A549 (cell line): ENCODE data around the gene ZBTB16. TPM values are rescaled to one million over a fixed set of nuclear protein-coding genes. Genes with fewer than 3 reads are reported as not detected.

Source experiments
- ATAC-seq, 2 experiments: fragments of 200-7000 bp in 1 of 2; fragments of >200 bp in 1 of 2; cut with Nextera tagmentation in 1 of 2; cut with Tn5 transposase in 1 of 2; 3 replicates each; pipeline versions ENCODE4 v1.8.0 to v1.9.1; 2018 to 2020; ENCODE audit warnings: mild to moderate bottlenecking in 1 of 2, moderate library complexity in 1 of 2
- CTCF ChIA-PET: fragments of 300-600 bp; sonication (Branson Sonifier 250); formaldehyde crosslinking; extraction: SDS; loops from one replicate; lab custom pipeline; 2021; ENCODE audit warnings: antibody characterized with exemption, inconsistent platforms; lab: Yijun Ruan, JAX
- POLR2A ChIA-PET: fragments of 350-600 bp; formaldehyde crosslinking; extraction: SDS; loops from one replicate; lab custom pipeline; 2021; ENCODE audit warnings: antibody characterized with exemption, inconsistent platforms; lab: Yijun Ruan, JAX
- DNase-seq, 2 experiments: peaks; one replicate each; pipeline versions ENCODE4 v3.0.0 to v3.0.0-alpha.2; 2011 to 2016; ENCODE audit warnings: low read depth in 1 of 2, low spot score in 1 of 2
- FAIRE-seq: peaks from 2 replicates; lab custom pipeline; 2011; peaks lifted over from hg19 to GRCh38; lab: Jason Lieb, UNC
- H3K27ac ChIP-seq, 2 experiments: fragments of >200 bp; sonication (Bioruptor Twin); formaldehyde crosslinking; 3 replicates each; pipeline ENCODE4 v1.5.1; 2016 to 2017
- H3K4me1 ChIP-seq: fragments of >200 bp; sonication (Bioruptor Twin); formaldehyde crosslinking; 3 replicates; pipeline ENCODE4 v1.6.1; 2016
- H3K4me2 ChIP-seq: fragments of >200 bp; sonication (Bioruptor Twin); formaldehyde crosslinking; 3 replicates; pipeline ENCODE4 v1.6.1; 2016
- H3K4me3 ChIP-seq: fragments of >200 bp; sonication (Bioruptor Twin); formaldehyde crosslinking; 3 replicates; pipeline ENCODE4 v1.5.1; 2016
- H3K9me3 ChIP-seq: fragments of >200 bp; sonication (Bioruptor Twin); formaldehyde crosslinking; 3 replicates; pipeline ENCODE4 v1.6.1; 2016
- CBX2 ChIP-seq: fragments of 200-600 bp; sonication (generic); IDR thresholded peaks from 2 replicates; pipeline ENCODE4 v1.6.1; 2016; ENCODE audit warnings: low read depth, mild to moderate bottlenecking, borderline replicate concordance
- CHD2 ChIP-seq: fragments of 150-350 bp; IDR thresholded peaks from 2 replicates; pipeline ENCODE4 v1.6.1; 2014; ENCODE audit warnings: low read length; ENCODE audit not compliant: partially characterized antibody
- EHMT2 ChIP-seq: fragments of 200-600 bp; sonication (generic); IDR thresholded peaks from 2 replicates; pipeline ENCODE4 v1.6.1; 2016; ENCODE audit warnings: antibody characterized with exemption, low read depth, mild to moderate bottlenecking, moderate library complexity
- ESRRA ChIP-seq: fragments of 150-350 bp; IDR thresholded peaks from 2 replicates; pipeline ENCODE4 v1.6.1; 2014; ENCODE audit warnings: mild to moderate bottlenecking, low read length, borderline replicate concordance
- FOSL2 ChIP-seq, 2 experiments: fragments of 450-650 bp in 1 of 2; fragments of >200 bp in 1 of 2; sonication (Bioruptor Twin) in 1 of 2; formaldehyde crosslinking; IDR thresholded peaks; 2 replicates each; pipeline versions ENCODE4 v1.5.0 to v1.6.1; 2016 to 2020; ENCODE audit warnings: mild to moderate bottlenecking in 1 of 2, moderate library complexity in 1 of 2
- GATA3 ChIP-seq: IDR thresholded peaks from 2 replicates; pipeline ENCODE4 v1.6.1; 2012; ENCODE audit warnings: borderline replicate concordance
- HDAC2 ChIP-seq: fragments of 200-600 bp; sonication (generic); IDR thresholded peaks from 2 replicates; pipeline ENCODE4 v1.6.1; 2016
- HEYL ChIP-seq: fragments of 250-450 bp; sonication (Bioruptor Pico); IDR thresholded peaks from 2 replicates; pipeline ENCODE4 v1.8.0; 2021; ENCODE audit warnings: mild to moderate bottlenecking, moderate library complexity
- HOXB13 ChIP-seq: fragments of 250-450 bp; sonication (Bioruptor Pico); IDR thresholded peaks from 2 replicates; pipeline ENCODE4 v1.5.0; 2020; ENCODE audit warnings: low read depth, mild to moderate bottlenecking, moderate library complexity
- JUN ChIP-seq, 2 experiments: fragments of >200 bp; sonication (Bioruptor Twin); formaldehyde crosslinking; IDR thresholded peaks; 2 replicates in 1 of 2; 3 replicates in 1 of 2; pipeline ENCODE4 v1.6.1; 2016 to 2017
- MAZ ChIP-seq: fragments of 150-350 bp; IDR thresholded peaks from 2 replicates; pipeline ENCODE4 v1.6.1; 2014; ENCODE audit warnings: antibody characterized with exemption, low read depth, low read length, borderline replicate concordance
- POLR2A ChIP-seq: IDR thresholded peaks from 2 replicates; pipeline ENCODE4 v1.6.1; 2012; ENCODE audit warnings: mild to moderate bottlenecking, low read length
- POLR2AphosphoS2 ChIP-seq: conservative IDR thresholded peaks from 2 replicates; pipeline ENCODE4 v1.6.1; 2012; ENCODE audit warnings: low read length, improper control_type of control experiment, inconsistent platforms
- RCOR1 ChIP-seq: fragments of 150-350 bp; IDR thresholded peaks from 2 replicates; pipeline ENCODE4 v1.6.1; 2014; ENCODE audit warnings: antibody characterized with exemption, low read length, low read depth
- SMC3 ChIP-seq: fragments of >200 bp; sonication (Bioruptor Twin); formaldehyde crosslinking; IDR thresholded peaks from 3 replicates; pipeline ENCODE4 v1.6.1; 2018; ENCODE audit warnings: inconsistent platforms
- SREBF2 ChIP-seq: fragments of 450-650 bp; IDR thresholded peaks from 2 replicates; pipeline ENCODE4 v1.6.1; 2014; ENCODE audit warnings: mild to moderate bottlenecking, moderate library complexity
- TFCP2L1 ChIP-seq: fragments of 250-450 bp; sonication (Bioruptor Pico); IDR thresholded peaks from 2 replicates; pipeline ENCODE4 v1.5.0; 2021; ENCODE audit warnings: mild to moderate bottlenecking
- ZSCAN20 ChIP-seq: fragments of 250-450 bp; sonication (Bioruptor Pico); IDR thresholded peaks from 2 replicates; pipeline ENCODE4 v1.8.0; 2022; ENCODE audit warnings: mild to moderate bottlenecking, moderate library complexity
- WGBS: methylation state at CpG from one replicate; pipeline ENCODE4 v1.1.6; 2017; ENCODE audit errors: missing lambda C conversion rate; 5-methylcytosine and 5-hydroxymethylcytosine counted together
- polyA plus RNA-seq, 4 experiments: library from polyadenylated mRNA; depleted of rRNA in 3 of 4; stranded (reverse); fragments of >200 nt; fragmentation: RNase III in 1 of 4; extraction: RNeasy Plus Mini Kit Qiagen cat#74134 plus additional on column Dnase treatment in 1 of 4; gene quantifications; 2 replicates in 3 of 4; 3 replicates in 1 of 4; pipeline ENCODE4 v1.2.3, GENCODE V29; 2011 to 2017
- TF ChIP-seq, protein P1 (sequence below): IDR thresholded peaks from 2 replicates; pipeline ENCODE4 v1.6.1; 2012
- TF ChIP-seq, protein P2 (sequence below): fragments of 450-650 bp; IDR thresholded peaks from 2 replicates; pipeline ENCODE4 v1.6.1; 2014; ENCODE audit warnings: antibody characterized with exemption
- TF ChIP-seq, protein P3 (sequence below): IDR thresholded peaks from 2 replicates; pipeline ENCODE4 v1.6.1; 2012
- TF ChIP-seq, protein P4 (sequence below): fragments of >200 bp; sonication (Bioruptor Twin); formaldehyde crosslinking; IDR thresholded peaks from 3 replicates; pipeline ENCODE4 v1.6.1; 2016

Gene ZBTB16
- polyA plus RNA-seq, 2 of the 4 experiments (the other 2 are of a cell fraction): not detected

GRCh38 chr11:114207096-114207495, 147.6 kb downstream of the ZBTB16 start:
- H3K4me2 ChIP-seq: no peak overlapping the region
- CTCF ChIA-PET: interaction anchor here (1.0 to 1.7 kb wide), 2 partner anchors 11 to 54 kb away, joined by 4 to 7 read pairs; no protein-coding TSS in a partner anchor
- no peak overlapping the region for H3K27ac ChIP-seq
- WGBS: 51% methylated on average over 4 of the region's 4 CpGs
- DNase-seq (no peak), ATAC-seq (no peak), FAIRE-seq (no peak)
- TF ChIP-seq MAZ: no peak
- TF ChIP-seq HDAC2: no peak
- TF ChIP-seq HOXB13 (CRISPR knock-in tag): no peak
- no peak for TF ChIP-seq RCOR1
- H3K4me1 ChIP-seq: no peaks in the 10 kb centered on the region
- no peak overlapping the region for H3K4me3 ChIP-seq
- H3K9me3 ChIP-seq: no peaks in the 10 kb centered on the region
- POLR2A ChIA-PET: no interaction called here

DNA sequence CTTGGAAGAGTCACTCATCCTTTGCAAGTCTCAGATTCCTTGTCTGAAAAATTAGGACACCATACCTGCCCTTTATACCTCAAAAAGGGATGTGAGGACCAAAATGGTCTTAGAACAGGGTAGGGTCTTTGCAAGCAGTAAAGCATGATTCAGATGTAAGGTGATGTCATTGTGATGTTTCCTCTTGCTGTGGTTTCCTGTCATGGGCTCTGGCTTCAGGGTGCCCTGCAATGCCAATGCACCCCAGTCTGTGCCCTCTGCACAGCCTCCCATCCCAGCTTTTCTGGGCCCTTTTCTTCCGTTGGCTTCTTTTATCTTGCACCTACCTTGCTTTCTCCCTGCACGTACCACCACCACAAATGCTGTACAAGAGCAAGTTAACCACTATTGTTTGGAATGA, 148.9 kb downstream of the ZBTB16 start:
- ChIA-PET POLR2A (no interaction called here), CTCF (no interaction called here)
- Histone ChIP-seq H3K4me1 (no peaks in the 10 kb centered on the region), H3K27ac (no peak overlapping the region), H3K4me3 (no peak overlapping the region), H3K9me3 (no peaks in the 10 kb centered on the region), H3K4me2 (no peak overlapping the region)
- TF ChIP-seq MAZ: no peak
- TF ChIP-seq, protein P1, sequence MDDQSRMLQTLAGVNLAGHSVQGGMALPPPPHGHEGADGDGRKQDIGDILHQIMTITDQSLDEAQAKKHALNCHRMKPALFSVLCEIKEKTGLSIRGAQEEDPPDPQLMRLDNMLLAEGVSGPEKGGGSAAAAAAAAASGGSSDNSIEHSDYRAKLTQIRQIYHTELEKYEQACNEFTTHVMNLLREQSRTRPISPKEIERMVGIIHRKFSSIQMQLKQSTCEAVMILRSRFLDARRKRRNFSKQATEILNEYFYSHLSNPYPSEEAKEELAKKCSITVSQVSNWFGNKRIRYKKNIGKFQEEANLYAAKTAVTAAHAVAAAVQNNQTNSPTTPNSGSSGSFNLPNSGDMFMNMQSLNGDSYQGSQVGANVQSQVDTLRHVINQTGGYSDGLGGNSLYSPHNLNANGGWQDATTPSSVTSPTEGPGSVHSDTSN: no peak
- TF ChIP-seq, protein P2, sequence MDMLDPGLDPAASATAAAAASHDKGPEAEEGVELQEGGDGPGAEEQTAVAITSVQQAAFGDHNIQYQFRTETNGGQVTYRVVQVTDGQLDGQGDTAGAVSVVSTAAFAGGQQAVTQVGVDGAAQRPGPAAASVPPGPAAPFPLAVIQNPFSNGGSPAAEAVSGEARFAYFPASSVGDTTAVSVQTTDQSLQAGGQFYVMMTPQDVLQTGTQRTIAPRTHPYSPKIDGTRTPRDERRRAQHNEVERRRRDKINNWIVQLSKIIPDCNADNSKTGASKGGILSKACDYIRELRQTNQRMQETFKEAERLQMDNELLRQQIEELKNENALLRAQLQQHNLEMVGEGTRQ: no peak
- TF ChIP-seq, protein P3, sequence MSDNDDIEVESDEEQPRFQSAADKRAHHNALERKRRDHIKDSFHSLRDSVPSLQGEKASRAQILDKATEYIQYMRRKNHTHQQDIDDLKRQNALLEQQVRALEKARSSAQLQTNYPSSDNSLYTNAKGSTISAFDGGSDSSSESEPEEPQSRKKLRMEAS: no peak
- no peak for TF ChIP-seq SMC3
- TF ChIP-seq ZSCAN20 (CRISPR knock-in tag): no peak
- no peak for TF ChIP-seq JUN (IDR thresholded peaks at IDR 0.05)
- TF ChIP-seq SREBF2: no peak
- TF ChIP-seq POLR2A: no peak
- TF ChIP-seq POLR2AphosphoS2: no peak
- no peak for TF ChIP-seq FOSL2 (IDR thresholded peaks at IDR 0.05)
- no peak for TF ChIP-seq FOSL2 (CRISPR knock-in tag; IDR thresholded peaks at IDR 0.05)
- TF ChIP-seq, protein P4, sequence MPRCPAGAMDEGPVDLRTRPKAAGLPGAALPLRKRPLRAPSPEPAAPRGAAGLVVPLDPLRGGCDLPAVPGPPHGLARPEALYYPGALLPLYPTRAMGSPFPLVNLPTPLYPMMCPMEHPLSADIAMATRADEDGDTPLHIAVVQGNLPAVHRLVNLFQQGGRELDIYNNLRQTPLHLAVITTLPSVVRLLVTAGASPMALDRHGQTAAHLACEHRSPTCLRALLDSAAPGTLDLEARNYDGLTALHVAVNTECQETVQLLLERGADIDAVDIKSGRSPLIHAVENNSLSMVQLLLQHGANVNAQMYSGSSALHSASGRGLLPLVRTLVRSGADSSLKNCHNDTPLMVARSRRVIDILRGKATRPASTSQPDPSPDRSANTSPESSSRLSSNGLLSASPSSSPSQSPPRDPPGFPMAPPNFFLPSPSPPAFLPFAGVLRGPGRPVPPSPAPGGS: no peak
- no peak for TF ChIP-seq EHMT2
- TF ChIP-seq HOXB13 (CRISPR knock-in tag): no peak
- no peak for ATAC-seq
- 58% methylated on average over 2 of the region's 2 CpGs for WGBS
- no peak for DNase-seq
- no peak for FAIRE-seq

DNA sequence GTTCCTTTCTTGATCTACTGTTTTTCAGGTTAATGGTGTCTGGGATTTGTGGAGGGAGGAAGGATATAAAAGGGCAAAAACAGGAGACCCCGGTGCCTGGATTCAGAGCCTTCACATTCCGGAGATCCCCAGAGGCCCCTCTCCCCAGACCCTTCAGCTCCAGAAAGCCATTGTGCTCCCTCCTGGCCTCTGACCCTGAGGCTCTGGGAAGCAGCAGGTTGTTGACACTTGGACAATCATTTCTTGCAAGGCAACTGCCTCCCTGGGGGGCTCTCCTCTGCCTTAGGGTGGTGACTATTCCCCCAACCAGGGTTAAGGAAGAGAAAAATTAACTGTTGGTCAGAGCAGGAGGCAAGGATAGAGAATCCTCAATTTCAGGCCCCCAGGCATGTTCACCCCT, 149.8 kb downstream of the ZBTB16 start:
- FAIRE-seq: no peak
- Histone ChIP-seq H3K9me3 (no peaks in the 10 kb centered on the region), H3K4me3 (no peak overlapping the region), H3K27ac (no peak overlapping the region), H3K4me1 (no peaks in the 10 kb centered on the region), H3K4me2 (no peak overlapping the region)
- WGBS: 25% methylated on average over 2 of the region's 2 CpGs
- DNase-seq: no peak
- ChIA-PET POLR2A (no interaction called here), CTCF (no interaction called here)
- TF ChIP-seq, protein P1: no peak
- no peak for TF ChIP-seq GATA3
- TF ChIP-seq TFCP2L1 (CRISPR knock-in tag): no peak
- no peak for TF ChIP-seq ESRRA
- TF ChIP-seq, protein P3: no peak
- no peak for TF ChIP-seq CBX2
- no peak for TF ChIP-seq HDAC2
- no peak for TF ChIP-seq HEYL (CRISPR knock-in tag)
- no peak for TF ChIP-seq CHD2
- no peak for ATAC-seq
